HG03520 (cell line): Measurements from ENCODE around the gene DICER1.

Source experiments
- ATAC-seq: cut with Tn5 transposase; IDR thresholded peaks from one replicate; pipeline ENCODE4 v1.9.1; 2021; ENCODE audit warnings: mild to moderate bottlenecking, moderate library complexity; ENCODE audit not compliant: unreplicated experiment

Gene DICER1

DNA sequence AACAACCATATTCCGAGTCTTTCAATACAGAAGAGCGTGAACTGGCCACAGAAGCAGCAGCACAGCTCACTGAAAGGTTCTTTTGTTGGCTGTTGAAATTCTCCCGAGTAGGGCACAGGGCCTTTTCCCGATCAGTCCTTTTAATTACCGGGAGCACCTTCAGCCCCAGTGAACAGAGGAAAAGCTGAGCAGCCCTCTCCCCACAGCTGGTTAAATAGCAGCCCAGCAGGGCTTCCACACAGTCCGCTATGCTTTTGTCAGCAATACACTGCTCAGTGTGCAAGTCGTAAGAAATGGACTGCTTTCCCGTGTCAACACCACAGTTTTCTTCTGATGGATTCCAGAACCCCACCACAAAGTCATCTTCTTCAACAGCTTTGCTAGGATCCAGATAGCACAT lies 61.3 kb downstream of the DICER1 start:
- no peak for ATAC-seq

DNA sequence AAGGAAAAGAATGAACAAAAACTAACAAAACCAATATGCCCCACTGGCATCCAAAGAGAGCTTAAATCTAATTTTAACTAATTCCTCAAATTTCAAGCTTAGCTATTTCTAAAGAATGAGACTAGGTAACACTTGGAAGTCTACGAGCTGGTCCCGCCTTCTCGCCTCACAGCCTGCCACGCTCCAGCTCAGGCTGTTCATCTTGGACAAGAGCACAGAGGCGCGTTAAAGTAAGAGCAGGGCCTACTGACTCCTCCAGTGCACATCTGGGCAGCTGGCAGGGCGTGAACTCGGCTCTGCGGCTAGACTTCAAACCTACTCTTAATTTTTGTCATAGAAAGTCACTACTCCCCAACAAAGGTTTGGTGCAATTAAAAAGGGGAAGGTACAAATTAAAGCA lies 64.6 kb downstream of the DICER1 start:
- ATAC-seq = no peak

DNA sequence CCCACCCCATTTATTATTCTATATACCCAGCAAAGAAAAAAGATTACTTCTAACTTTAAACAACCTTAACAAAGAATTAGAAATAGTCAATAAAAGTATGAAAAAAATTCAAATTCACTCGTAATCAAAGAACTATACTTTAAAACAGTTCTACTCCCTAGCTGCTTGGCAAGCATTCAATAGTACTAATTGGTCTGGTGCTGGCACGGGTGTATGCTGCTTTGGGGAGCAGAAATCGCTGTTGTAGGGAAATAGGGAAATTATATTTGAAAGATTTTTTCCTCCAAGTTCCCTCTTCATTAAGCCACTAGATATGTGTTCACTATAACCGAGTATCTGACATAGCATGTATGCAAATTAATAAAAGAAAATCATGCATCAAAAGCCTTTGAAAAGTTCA lies 65.7 kb downstream of the DICER1 start:
- no peak for ATAC-seq

GRCh38 chr14:95088665-95089064 lies 68.7 kb downstream of the DICER1 start:
- ATAC-seq = no peak

DNA sequence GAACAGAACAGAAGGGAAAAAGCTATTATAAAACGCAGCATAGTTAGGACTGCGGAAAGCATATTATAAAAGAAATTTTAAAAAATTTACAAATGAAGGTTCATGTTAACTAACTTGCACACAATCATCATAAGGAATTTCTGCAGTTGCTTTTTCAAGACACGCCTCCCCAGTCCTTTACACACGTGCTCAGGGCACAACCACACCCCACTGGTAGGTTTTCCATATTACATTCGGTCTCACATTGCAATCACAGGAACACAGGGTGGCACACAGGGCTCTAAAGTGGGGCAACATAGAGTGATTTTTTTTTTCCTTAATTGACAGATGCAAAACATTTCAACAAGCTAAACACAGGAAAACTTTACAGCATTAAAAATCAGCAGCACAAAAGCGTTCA lies 69.7 kb downstream of the DICER1 start:
- ATAC-seq = no peak

GRCh38 chr14:95085321-95085720 lies 72.0 kb downstream of the DICER1 start:
- no peak for ATAC-seq

DNA sequence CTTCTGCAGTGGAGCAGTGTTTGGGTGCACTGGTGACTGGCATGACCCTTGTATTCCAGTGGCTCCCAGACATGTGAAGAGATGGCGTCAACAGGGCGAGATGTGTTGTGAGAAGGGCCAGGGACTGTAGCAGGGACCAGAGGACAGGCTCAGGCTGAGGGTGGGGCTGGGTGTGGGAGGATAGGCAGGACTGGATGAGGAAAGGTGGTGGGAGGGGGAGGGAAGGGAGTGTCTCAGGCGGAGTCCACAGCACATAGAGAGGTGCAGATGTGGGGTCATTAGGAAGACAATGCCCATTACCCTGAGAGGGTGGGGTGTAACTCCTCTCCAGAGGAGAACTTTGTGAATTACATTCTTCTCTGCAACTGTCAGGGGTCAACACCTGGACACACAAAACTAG lies 78.5 kb downstream of the DICER1 start:
- no peak for ATAC-seq

- ATAC-seq = no peak
Observed at GRCh38 chr14:95077345-95077744, 80.0 kb downstream of the DICER1 start.

DNA sequence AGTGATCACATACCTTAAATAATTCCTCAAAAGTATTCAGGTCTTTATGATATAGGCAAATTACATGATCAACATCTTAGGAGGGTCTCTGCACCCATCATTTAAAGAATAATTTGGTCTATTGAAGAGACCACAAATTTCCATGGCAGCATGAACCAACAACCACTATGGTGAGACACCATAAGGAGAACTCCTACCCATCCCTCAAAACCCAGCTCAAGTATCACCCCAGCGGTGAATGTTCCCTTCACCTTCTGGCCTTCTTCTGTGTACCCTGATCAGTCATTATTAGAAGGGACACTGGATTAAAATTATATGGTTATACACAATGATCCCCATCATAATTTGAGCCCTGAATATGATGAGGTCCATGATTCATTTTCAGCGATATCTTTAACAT lies 81.5 kb downstream of the DICER1 start:
- no peak for ATAC-seq

GRCh38 chr14:95073947-95074346 lies 83.4 kb downstream of the DICER1 start:
- no peak for ATAC-seq

- no peak for ATAC-seq
Observed at GRCh38 chr14:95072310-95072905, 84.9 kb downstream of the DICER1 start.

GRCh38 chr14:95071649-95072280 lies 85.6 kb downstream of the DICER1 start:
- ATAC-seq = no peak

DNA sequence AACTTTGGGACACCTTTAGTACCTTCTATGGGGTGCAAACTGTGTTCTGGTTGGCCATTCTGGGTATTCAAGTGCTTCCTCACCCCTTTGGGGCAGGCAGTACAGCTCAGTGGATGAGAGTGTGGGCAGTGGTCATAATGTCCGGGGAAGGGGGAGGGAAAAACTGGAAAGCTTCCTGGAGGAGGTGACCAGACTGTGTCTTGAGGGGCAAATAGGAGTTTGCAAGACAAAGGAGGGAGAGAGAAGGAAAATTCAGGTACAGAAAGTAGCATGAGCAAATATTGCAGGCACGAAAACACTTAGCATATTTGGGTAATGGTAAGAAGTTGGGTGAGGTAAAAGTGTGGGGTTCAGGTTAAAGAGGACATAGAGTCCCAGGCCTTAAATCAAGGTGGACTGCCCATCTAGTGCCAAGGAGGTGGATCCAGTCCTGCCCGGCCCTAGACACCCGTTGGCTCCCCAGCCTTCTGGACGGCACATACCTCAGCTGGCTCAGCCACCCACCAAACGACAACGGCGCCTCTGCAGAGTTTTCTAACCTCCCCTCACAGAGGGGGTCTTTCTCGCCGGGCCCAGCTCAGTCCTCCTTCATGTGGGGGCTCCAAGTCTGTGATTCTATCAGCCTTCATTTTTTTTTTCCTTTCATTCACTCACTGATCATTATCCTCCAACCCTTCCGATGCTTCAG lies 86.4 kb downstream of the DICER1 start:
- no peak for ATAC-seq

DNA sequence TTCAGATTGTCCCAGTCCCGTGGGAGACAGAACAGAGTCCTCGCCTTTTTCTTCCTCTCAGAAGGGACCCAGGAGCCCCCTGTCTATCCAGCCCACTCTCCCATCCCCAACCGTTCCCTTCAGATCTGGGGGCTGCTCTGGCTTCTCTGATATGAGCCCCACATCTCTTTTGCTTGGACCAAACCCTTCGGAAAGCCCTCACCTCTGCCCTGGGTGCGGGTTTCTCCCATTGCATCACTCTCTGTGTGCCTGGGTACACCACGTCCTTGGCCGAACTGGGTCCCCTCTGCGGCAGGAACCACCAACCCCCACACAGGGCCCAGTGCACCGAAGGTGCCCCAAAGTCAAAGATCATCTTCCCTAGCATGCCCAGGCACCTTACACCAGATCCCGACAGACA lies 87.8 kb downstream of the DICER1 start:
- no peak for ATAC-seq

- ATAC-seq = no peak
Observed at GRCh38 chr14:95069018-95069417, 88.3 kb downstream of the DICER1 start.

DNA sequence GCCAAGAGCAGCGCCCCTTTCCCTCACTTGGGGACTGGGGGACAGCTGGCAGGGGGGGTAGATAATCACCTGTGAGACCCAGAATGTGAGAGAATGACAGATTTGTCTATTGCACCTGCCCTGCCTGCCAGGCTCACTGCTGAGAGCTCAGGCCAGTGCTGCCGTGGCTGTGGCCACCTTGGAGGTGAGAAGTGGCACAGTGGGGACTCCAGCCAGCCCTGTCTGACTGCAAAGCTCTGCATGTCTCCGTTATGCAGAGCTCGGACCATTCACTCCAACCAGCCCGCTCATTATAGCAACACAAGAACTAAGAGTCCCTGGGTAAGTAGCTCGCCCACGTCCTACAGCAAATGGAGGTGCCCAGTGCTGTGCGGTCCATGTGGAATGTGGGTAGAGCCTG lies 88.8 kb downstream of the DICER1 start:
- no peak for ATAC-seq

DNA sequence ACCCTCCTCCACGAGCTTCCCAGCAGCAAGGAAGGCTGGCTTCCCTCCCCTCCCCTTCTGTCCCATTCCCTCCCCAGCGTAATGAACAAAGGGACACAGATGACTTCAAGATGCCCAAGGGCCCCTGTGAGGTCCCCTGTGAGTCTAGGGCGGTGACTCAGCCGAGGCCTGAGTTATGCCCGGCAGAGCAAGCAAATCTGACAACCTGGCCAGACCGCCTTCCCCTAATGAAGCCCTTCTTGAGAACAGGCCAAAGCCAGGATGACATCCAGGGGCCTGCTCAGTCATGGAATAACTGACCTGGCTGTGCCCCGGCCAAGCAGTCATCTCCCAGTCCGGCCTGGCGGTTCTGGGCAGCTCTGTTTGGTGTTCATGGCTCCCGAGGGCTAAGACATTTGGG lies 89.2 kb downstream of the DICER1 start:
- no peak for ATAC-seq

DNA sequence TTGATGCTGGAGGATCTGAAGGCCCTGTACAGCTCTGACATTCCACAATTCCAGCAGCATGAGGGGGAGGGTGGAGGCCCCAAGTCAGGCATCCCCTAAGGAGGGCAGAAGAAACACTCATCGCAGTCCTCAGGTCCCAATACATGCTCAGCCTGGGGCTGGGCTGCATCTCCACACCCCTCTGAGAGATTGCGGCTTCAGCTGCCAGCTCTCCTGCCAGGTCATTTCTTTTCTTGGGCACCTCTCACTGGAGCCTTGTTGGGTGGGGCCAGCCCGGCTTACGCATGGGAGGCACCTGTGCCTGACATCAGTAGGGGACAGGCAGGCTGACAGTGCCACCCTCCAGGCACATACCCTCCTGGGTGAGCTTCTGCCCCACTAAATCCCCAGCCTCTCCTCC lies 89.8 kb downstream of the DICER1 start:
- no peak for ATAC-seq

DNA sequence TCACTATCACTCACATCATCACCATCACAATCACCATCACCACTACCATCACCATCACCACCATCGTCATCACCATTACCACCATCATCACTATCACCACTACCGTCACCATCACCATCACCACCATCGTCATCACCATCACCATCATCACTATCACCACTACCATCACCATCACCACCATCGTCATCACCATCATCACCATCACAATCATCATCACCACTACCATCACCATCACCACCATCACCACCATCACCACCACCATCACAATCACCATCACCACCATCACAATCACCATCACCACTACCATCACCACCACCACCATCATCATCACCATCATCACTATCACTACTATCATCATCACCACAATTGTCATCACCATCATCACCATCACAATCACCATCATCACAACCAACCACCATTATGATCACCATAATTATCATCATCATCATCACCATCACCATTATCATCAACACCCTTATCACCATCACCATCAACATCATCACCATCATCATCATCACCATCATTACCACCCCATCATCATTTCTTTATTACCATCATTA lies 90.8 kb downstream of the DICER1 start:
- no peak for ATAC-seq

DNA sequence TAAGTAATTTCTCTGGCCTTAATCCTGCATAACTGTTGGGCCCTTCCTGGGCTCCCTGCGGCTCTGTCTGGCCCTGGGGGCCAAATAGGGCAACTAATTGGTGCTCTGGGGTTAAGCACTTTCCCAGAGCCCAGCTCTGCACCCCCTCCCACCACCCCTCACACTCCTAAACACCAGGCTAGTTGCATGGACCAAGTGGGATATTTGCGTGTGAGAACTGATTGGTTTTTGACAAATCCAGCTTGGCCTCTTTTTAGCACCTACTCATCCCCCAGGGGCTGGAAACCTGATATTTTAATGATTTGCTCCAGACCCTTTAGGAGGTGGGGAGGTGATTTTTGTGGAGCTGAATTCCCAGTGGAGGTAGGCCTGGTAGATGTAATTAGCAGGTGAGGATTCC lies 91.9 kb downstream of the DICER1 start:
- no peak for ATAC-seq

GRCh38 chr14:95064734-95065133 lies 92.6 kb downstream of the DICER1 start:
- ATAC-seq = no peak

DNA sequence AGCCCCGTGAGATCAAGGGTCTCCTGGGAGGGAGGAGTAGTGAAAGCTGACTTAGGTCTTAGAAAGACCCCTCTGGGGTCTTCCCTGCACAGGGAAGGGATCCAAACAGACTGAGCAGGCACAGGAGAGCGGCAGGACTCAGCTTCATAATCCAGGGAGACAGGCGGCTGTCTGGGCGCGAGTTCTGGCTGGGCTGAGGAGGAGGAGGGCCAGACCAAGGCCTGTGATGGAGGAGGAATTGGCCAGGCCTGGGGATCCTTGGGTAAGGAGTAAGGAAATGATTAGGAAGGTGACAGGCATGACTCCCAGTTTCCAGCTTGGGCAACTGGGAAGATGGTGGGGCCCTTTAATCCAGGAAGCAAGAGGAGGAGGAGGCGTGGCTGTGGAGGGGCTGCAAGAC lies 93.1 kb downstream of the DICER1 start:
- ATAC-seq = no peak
